ENCODE results near the gene TRNT1. TPM values are rescaled to one million over a fixed set of nuclear protein-coding genes. Genes with fewer than 3 reads are reported as not detected.

The TRNT1 gene
- polyA plus RNA-seq, 1 donor (not counting 4 experiments of a cell fraction or from before 2014, with no cell fraction given): 13.0 TPM

DNA sequence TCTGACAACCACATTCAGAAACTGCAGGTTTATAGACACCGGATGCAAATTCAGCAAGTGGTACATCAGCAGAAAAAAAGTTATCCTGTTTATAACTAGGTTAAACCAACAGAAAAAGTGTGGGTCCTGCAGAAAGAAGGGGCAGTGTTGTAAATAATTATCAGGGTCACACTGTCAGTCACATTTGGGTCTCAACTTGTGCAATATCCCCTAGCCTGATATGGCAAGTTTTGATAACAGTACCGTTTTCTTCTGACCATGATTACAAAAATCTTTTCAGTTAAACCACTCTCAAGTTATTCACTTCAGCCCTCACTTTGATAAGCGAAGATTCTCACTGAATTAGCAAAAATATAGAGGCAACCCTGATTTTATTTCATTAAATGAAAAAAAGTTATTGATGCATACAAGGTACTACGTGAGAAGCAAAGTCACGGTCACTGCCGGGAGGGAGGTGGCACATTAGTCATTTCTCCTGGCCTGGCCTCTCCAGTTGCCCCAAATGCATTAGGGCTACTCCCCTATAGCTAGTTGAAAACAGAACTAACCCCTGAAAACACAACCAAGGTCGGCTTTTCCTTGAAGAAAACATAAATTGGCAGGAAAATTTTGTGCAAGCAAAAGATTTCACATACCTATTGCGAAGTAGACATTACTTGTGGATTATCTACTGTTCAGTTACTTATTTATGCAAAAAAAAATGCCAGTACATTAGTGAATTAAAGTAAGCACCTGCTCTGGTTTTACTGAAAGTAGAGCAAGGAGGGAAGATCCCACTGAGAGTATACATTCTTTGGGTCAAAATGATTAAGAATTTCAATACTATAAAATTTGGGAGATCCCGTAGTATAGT lies 45.1 kb upstream of the TRNT1 start:
- Histone ChIP-seq H3K4me1 (ENCODE audit: control insufficient read depth, extremely low read depth, insufficient read depth, low read length) (no peaks in the 10 kb centered on the region), H3K9me1 (ENCODE audit: control insufficient read depth, extremely low read depth, insufficient read depth, low read length) (no peaks in the 10 kb centered on the region), H2AFZ (ENCODE audit: control insufficient read depth, low read length) (no peak overlapping the region), H3K4me3 (ENCODE audit: control insufficient read depth in 2 of 3, extremely low read depth in 1 of 3, insufficient read depth in 2 of 3, low read depth in 1 of 3, low read length in 3 of 3) (no peak overlapping the region), H3K36me3 (ENCODE audit: control insufficient read depth in 2 of 2, extremely low read depth in 1 of 2, insufficient read depth in 2 of 2, low read length in 2 of 2) (no peaks in the 10 kb centered on the region), H3K9ac (ENCODE audit: control insufficient read depth, extremely low read depth, insufficient read depth, low read length) (no peak overlapping the region), H3K9me3 (ENCODE audit: control insufficient read depth, low read depth, low read length) (no peaks in the 10 kb centered on the region), H4K20me1 (ENCODE audit: control insufficient read depth, extremely low read depth, insufficient read depth, low read length) (no peaks in the 10 kb centered on the region), H3K4me2 (ENCODE audit: control insufficient read depth, extremely low read depth, insufficient read depth, low read depth, low read length) (no peak overlapping the region), H3K79me2 (ENCODE audit: control insufficient read depth, insufficient read depth, low read length) (no peaks in the 10 kb centered on the region), H3K27ac (ENCODE audit: control insufficient read depth, insufficient read depth, low read length) (no peak overlapping the region), H3K27me3 (ENCODE audit: control insufficient read depth, extremely low read depth, insufficient read depth, low read length) (no peaks in the 10 kb centered on the region)
- TF ChIP-seq EZH2 (IDR thresholded peaks at IDR 0.05; ENCODE audit: low read length) (no peak), CTCF (optimal IDR thresholded peaks at IDR 0.05 in 1 of 3, IDR thresholded peaks at IDR 0.05 in 1 of 3, conservative IDR thresholded peaks at IDR 0.05 in 1 of 3; ENCODE audit: extremely low read depth in 1 of 3, insufficient read depth in 2 of 3, low read length in 3 of 3) (no peak)
- FAIRE-seq: no peak
- no peak for DNase-seq (ENCODE audit: low read depth, low spot score)
- dilution Hi-C loops (cut with MboI; ENCODE audit: extremely low pct_ligation_motif_present, low sequenced_read_pairs): no loop called here

DNA sequence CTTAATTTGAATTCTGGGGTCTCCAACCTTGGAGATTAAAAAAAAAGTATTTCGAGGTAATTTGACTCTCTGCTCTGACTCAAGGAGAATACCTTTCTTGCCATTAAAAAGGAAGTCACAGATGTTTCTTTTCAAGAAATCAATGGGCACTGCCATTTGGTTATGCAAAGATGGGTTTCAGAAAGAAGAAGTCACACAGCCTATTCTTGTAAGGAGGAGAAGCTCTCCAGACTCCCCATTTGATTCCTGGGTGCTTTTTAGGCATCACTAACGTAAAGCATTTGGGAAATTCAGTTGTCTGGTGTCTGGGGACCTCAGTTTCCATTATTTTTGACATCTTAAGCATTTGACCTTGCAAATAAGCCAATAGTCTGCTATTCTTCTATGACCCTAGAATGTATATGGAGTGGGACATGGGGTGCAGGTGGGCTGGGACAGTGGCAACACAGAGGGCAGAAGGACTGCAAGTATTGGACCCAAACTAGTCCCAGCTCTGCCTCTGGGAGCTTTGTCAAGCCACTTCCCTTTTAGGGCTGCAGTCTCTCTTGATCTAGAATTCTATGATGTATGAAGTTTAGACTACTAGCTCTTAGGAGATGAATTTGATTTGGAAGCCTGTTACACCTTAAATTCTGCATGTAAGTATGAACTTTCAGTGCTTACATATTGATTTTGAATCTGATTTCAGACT lies 44.4 kb upstream of the TRNT1 start:
- Histone ChIP-seq H2AFZ (ENCODE audit: control insufficient read depth, low read length) (no peak overlapping the region), H3K4me1 (ENCODE audit: control insufficient read depth, extremely low read depth, insufficient read depth, low read length) (no peaks in the 10 kb centered on the region), H3K9me3 (ENCODE audit: control insufficient read depth, low read depth, low read length) (no peaks in the 10 kb centered on the region), H3K36me3 (ENCODE audit: control insufficient read depth in 2 of 2, extremely low read depth in 1 of 2, insufficient read depth in 2 of 2, low read length in 2 of 2) (no peaks in the 10 kb centered on the region), H3K4me3 (ENCODE audit: control insufficient read depth in 2 of 3, extremely low read depth in 1 of 3, insufficient read depth in 2 of 3, low read depth in 1 of 3, low read length in 3 of 3) (no peak overlapping the region), H3K27ac (ENCODE audit: control insufficient read depth, insufficient read depth, low read length) (no peak overlapping the region), H4K20me1 (ENCODE audit: control insufficient read depth, extremely low read depth, insufficient read depth, low read length) (no peaks in the 10 kb centered on the region), H3K9me1 (ENCODE audit: control insufficient read depth, extremely low read depth, insufficient read depth, low read length) (no peaks in the 10 kb centered on the region), H3K79me2 (ENCODE audit: control insufficient read depth, insufficient read depth, low read length) (no peaks in the 10 kb centered on the region), H3K9ac (ENCODE audit: control insufficient read depth, extremely low read depth, insufficient read depth, low read length) (no peak overlapping the region), H3K27me3 (ENCODE audit: control insufficient read depth, extremely low read depth, insufficient read depth, low read length) (no peaks in the 10 kb centered on the region), H3K4me2 (ENCODE audit: control insufficient read depth, extremely low read depth, insufficient read depth, low read depth, low read length) (no peak overlapping the region)
- FAIRE-seq (no peak), DNase-seq (ENCODE audit: low read depth, low spot score) (no peak)
- dilution Hi-C loops (cut with MboI; ENCODE audit: extremely low pct_ligation_motif_present, low sequenced_read_pairs): no loop called here
- no peak for TF ChIP-seq EZH2 (IDR thresholded peaks at IDR 0.05; ENCODE audit: low read length)
- TF ChIP-seq CTCF (optimal IDR thresholded peaks at IDR 0.05 in 1 of 3, IDR thresholded peaks at IDR 0.05 in 1 of 3, conservative IDR thresholded peaks at IDR 0.05 in 1 of 3; ENCODE audit: extremely low read depth in 1 of 3, insufficient read depth in 2 of 3, low read length in 3 of 3): no peak

Measured in keratinocyte (primary cell).